ENCODE measurements around the gene HBD.

Gene HBD

GRCh38 chr11:5283882-5284281 is 49.6 kb upstream of the HBD start (continued):
- TF ChIP-seq ZNF280C (tag by site-specific recombination; IDR thresholded peaks at IDR 0.05): no peak
- no peak for TF ChIP-seq KLF8 (tag by site-specific recombination; IDR thresholded peaks at IDR 0.05)

GRCh38 chr11:5283086-5283485 is 48.8 kb upstream of the HBD start:
- no peaks in the 10 kb centered on the region for H3K9me3 ChIP-seq (ENCODE audit: control insufficient read depth, insufficient read depth, low read depth, low read length)
- CTCF ChIA-PET: no interaction called here
- POLR2A ChIA-PET: no interaction called here
- H3K4me1 ChIP-seq (ENCODE audit: control insufficient read depth, insufficient read depth, low read length): no peaks in the 10 kb centered on the region
- H3K27ac ChIP-seq (ENCODE audit: extremely low read depth, low read depth, low read length): no peak overlapping the region
- H3K36me3 ChIP-seq (ENCODE audit: control insufficient read depth in 2 of 2, insufficient read depth in 1 of 2, low read length in 2 of 2): no peaks in the 10 kb centered on the region
- no peak for TF ChIP-seq ELK4 (IDR thresholded peaks at IDR 0.05; ENCODE audit: borderline replicate concordance, low read depth, low read length)
- TF ChIP-seq ZBTB6 (tag by site-specific recombination; IDR thresholded peaks at IDR 0.05): no peak
- no peak for TF ChIP-seq ZNF629 (tag by site-specific recombination; IDR thresholded peaks at IDR 0.05)
- no peak overlapping the region for H3K4me3 ChIP-seq (ENCODE audit: low read depth, low read length)

- CTCF ChIA-PET: no interaction called here
Observed at GRCh38 chr11:5282628-5283027, 48.3 kb upstream of the HBD start.

More at GRCh38 chr11:5282628-5283027, 48.3 kb upstream of the HBD start:
- no peak overlapping the region for H3K27ac ChIP-seq (ENCODE audit: extremely low read depth, low read depth, low read length)
- no peaks in the 10 kb centered on the region for H3K36me3 ChIP-seq (ENCODE audit: control insufficient read depth in 2 of 2, insufficient read depth in 1 of 2, low read length in 2 of 2)
- H3K4me3 ChIP-seq (ENCODE audit: low read depth, low read length): no peak overlapping the region
- POLR2A ChIA-PET: no interaction called here
- H3K9me3 ChIP-seq (ENCODE audit: control insufficient read depth, insufficient read depth, low read depth, low read length): no peaks in the 10 kb centered on the region
- no peaks in the 10 kb centered on the region for H3K4me1 ChIP-seq (ENCODE audit: control insufficient read depth, insufficient read depth, low read length)
- no peak for TF ChIP-seq ZNF488 (tag by site-specific recombination; IDR thresholded peaks at IDR 0.05)
- no peak for TF ChIP-seq ZNF423 (tag by site-specific recombination; IDR thresholded peaks at IDR 0.05)
- TF ChIP-seq ZNF654 (tag by site-specific recombination; IDR thresholded peaks at IDR 0.05; ENCODE audit: low read depth): no peak
- TF ChIP-seq ZBTB20 (tag by site-specific recombination; IDR thresholded peaks at IDR 0.05): no peak
- no peak for TF ChIP-seq ZNF555 (tag by site-specific recombination; conservative IDR thresholded peaks at IDR 0.05)
- no peak for TF ChIP-seq ZNF416 (tag by site-specific recombination; IDR thresholded peaks at IDR 0.05)
- TF ChIP-seq ZNF510 (tag by site-specific recombination; IDR thresholded peaks at IDR 0.05; ENCODE audit: insufficient replicate concordance): no peak
- TF ChIP-seq PRDM6 (tag by site-specific recombination; IDR thresholded peaks at IDR 0.05): no peak
- TF ChIP-seq SCRT2 (tag by site-specific recombination; IDR thresholded peaks at IDR 0.05): no peak
- TF ChIP-seq ZIC2 (tag by site-specific recombination; IDR thresholded peaks at IDR 0.05): no peak
- TF ChIP-seq ZNF292 (tag by site-specific recombination; IDR thresholded peaks at IDR 0.05; ENCODE audit: borderline replicate concordance, low read depth): no peak
- TF ChIP-seq TCF7L2 (IDR thresholded peaks at IDR 0.05; ENCODE audit: borderline replicate concordance, low read depth, low read length): no peak
- no peak for TF ChIP-seq ZNF404 (tag by site-specific recombination; IDR thresholded peaks at IDR 0.05)

Measured in HEK293 (cell line).